HepG2 (cell line): ENCODE measurements around the gene DPM2. TPM values are rescaled to one million over a fixed set of nuclear protein-coding genes. Genes with fewer than 3 reads are reported as not detected.

Experiments used
- CENPX ChIP-seq: sonication (generic); formaldehyde crosslinking; IDR thresholded peaks from 2 replicates; pipeline ENCODE4 v1.9.0; 2021; ENCODE audit warnings: mild to moderate bottlenecking, missing genetic modification reagents, moderate library complexity
- EEA1 ChIP-seq: sonication (generic); formaldehyde crosslinking; IDR thresholded peaks from 2 replicates; pipeline ENCODE4 v1.5.1; 2020; ENCODE audit warnings: mild to moderate bottlenecking, missing genetic modification reagents, borderline replicate concordance
- FLYWCH1 ChIP-seq: sonication (generic); formaldehyde crosslinking; IDR thresholded peaks from 2 replicates; pipeline ENCODE4 v1.8.1; 2023; ENCODE audit warnings: mild to moderate bottlenecking, missing genetic modification reagents
- HIVEP1 ChIP-seq: sonication (generic); formaldehyde crosslinking; IDR thresholded peaks from 2 replicates; pipeline ENCODE4 v1.4.0; 2020; ENCODE audit warnings: mild to moderate bottlenecking, missing genetic modification reagents
- JUND ChIP-seq: sonication (generic); formaldehyde crosslinking; IDR thresholded peaks from 2 replicates; pipeline ENCODE4 v1.8.0; 2022; ENCODE audit warnings: mild to moderate bottlenecking, missing genetic modification reagents
- KDM5A ChIP-seq: fragments of 200-600 bp; sonication (generic); IDR thresholded peaks from 2 replicates; pipeline ENCODE4 v1.7.0; 2018; ENCODE audit warnings: antibody characterized with exemption, mild to moderate bottlenecking, low read length, borderline replicate concordance
- MAZ ChIP-seq, 2 experiments: sonication (generic) in 1 of 2; formaldehyde crosslinking in 1 of 2; IDR thresholded peaks; 2 replicates each; pipeline versions ENCODE4 v1.5.0 to v1.6.1; 2012 to 2020; ENCODE audit warnings: low read depth in 2 of 2, mild to moderate bottlenecking in 2 of 2, borderline replicate concordance in 1 of 2, improper control_type of control experiment in 1 of 2, low read length in 1 of 2, missing genetic modification reagents in 1 of 2, moderate library complexity in 1 of 2
- MTF1 ChIP-seq: sonication (generic); formaldehyde crosslinking; IDR thresholded peaks from 2 replicates; pipeline ENCODE4 v1.5.0; 2020; ENCODE audit warnings: missing genetic modification reagents
- NBN ChIP-seq: fragments of 450-650 bp; conservative IDR thresholded peaks from 2 replicates; pipeline ENCODE4 v1.6.1; 2017
- SETDB1 ChIP-seq: sonication (generic); formaldehyde crosslinking; IDR thresholded peaks from 2 replicates; pipeline ENCODE4 v1.5.1; 2020; ENCODE audit warnings: missing genetic modification reagents, mild to moderate bottlenecking, borderline replicate concordance
- SMAD3 ChIP-seq: sonication (generic); formaldehyde crosslinking; IDR thresholded peaks from 2 replicates; pipeline ENCODE4 v1.4.0; 2020; ENCODE audit warnings: missing genetic modification reagents
- SUZ12 ChIP-seq: fragments of 150-350 bp; IDR thresholded peaks from 2 replicates; pipeline ENCODE4 v1.6.1; 2014; ENCODE audit warnings: low read depth, low read length
- ZFYVE20 ChIP-seq: sonication (generic); formaldehyde crosslinking; IDR thresholded peaks from 2 replicates; pipeline ENCODE4 v1.8.0; 2023; ENCODE audit warnings: low read depth, mild to moderate bottlenecking, moderate library complexity, missing genetic modification reagents, borderline replicate concordance
- ZNF207 ChIP-seq: fragments of 450-650 bp; IDR thresholded peaks from 2 replicates; pipeline ENCODE4 v1.6.1; 2016; ENCODE audit warnings: antibody characterized with exemption, borderline replicate concordance
- ZNF674 ChIP-seq: sonication (generic); formaldehyde crosslinking; IDR thresholded peaks from 2 replicates; pipeline ENCODE4 v1.5.0; 2020; ENCODE audit warnings: low read depth, mild to moderate bottlenecking, missing genetic modification reagents
- ZNF75D ChIP-seq: sonication (generic); formaldehyde crosslinking; IDR thresholded peaks from 2 replicates; pipeline ENCODE4 v1.8.1; 2023; ENCODE audit warnings: missing genetic modification reagents, mild to moderate bottlenecking, borderline replicate concordance
- polyA plus RNA-seq, 8 experiments: library from polyadenylated mRNA; depleted of rRNA in 3 of 8; stranded (reverse) in 7 of 8; unstranded in 1 of 8; fragments of >200 nt; fragmentation: Illumina TruSeq in 4 of 8; extraction: Trizol in 4 of 8; gene quantifications; 2 replicates each; pipeline versions ENCODE4 v1.2.1 to v1.2.3, GENCODE V29; 2011 to 2016; ENCODE audit warnings: low read depth in 4 of 8, missing spikeins in 1 of 8, mixed read lengths in 1 of 8; ENCODE audit not compliant: insufficient read depth in 1 of 8
- total RNA-seq, 5 experiments: library from RNA; depleted of rRNA; stranded (reverse); fragments of >200 nt; fragmentation: Illumina TruSeq; extraction: Trizol; gene quantifications; 2 replicates each; pipeline ENCODE4 v1.2.3, GENCODE V29; 2016; ENCODE audit warnings: low read depth in 1 of 5
- TF ChIP-seq, protein P1 (sequence below): sonication (generic); formaldehyde crosslinking; IDR thresholded peaks from 2 replicates; pipeline ENCODE4 v1.4.0; 2020; ENCODE audit warnings: mild to moderate bottlenecking, missing genetic modification reagents
- TF ChIP-seq, protein P2 (sequence below): sonication (generic); formaldehyde crosslinking; IDR thresholded peaks from 2 replicates; pipeline ENCODE4 v1.4.0; 2020; ENCODE audit warnings: missing genetic modification reagents
- TF ChIP-seq, protein P3 (sequence below): sonication (generic); formaldehyde crosslinking; IDR thresholded peaks from 2 replicates; pipeline ENCODE4 v1.4.0; 2020; ENCODE audit warnings: missing genetic modification reagents

The DPM2 gene
- total and polyA plus RNA-seq, 2 of the 13 experiments (the other 11 are each of a cell fraction or from before 2014, with no cell fraction given): 24.8 to 35.3 TPM

DNA sequence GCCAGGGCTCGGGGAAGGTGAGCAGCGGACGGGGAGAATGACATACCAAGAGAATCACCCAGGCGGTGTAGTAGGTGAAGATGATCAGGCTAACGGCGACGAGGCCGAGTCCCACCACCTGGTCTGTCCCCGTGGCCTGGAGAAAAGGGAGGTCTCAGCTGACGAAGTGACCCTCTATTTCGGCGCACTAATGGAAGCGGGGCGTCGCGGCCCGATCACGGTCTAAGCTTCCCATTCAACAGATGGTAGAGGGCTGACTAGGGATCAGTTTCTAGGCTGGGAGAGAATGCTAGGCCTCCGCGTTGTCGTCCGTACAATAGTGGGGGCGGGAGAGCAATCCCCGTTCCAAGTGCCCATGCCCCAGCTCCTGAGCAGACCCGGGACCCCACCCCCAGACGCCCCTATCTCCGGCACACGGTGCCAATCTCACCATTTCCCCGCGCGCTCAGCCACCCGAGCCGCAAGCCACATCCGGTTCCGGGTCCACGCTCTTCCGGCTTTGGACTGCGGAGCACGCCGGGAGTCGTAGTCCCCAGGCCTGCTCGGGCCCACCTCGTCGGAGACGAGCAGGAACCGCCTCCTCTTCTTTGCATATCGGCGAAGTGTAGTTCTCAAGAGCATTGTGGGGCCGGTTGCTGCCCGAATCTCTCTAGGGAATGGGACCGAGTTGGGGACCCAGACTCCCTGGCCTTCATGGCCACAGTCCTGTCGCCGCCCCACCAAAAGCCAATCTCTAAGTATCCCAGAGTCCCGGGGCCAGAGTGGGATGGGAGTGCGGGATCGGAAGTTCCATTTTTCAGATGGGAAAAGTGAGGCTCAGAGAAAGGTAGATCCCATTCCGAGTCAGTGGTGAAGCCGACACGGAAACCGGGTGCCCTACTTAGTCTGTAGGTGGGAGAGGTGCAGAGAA, at the start of gene DPM2 (continued):
- TF ChIP-seq CENPX (CRISPR knock-in tag): no peak
- peak; percentile 56; the same call in 1 of the 2 replicates for TF ChIP-seq KDM5A
- TF ChIP-seq SUZ12: peak; percentile 63
- TF ChIP-seq ZFYVE20 (CRISPR knock-in tag): no peak
- TF ChIP-seq MAZ (IDR thresholded peaks at IDR 0.05; ENCODE audit: borderline replicate concordance, low read depth, low read length): no peak
- TF ChIP-seq MAZ (CRISPR knock-in tag; IDR thresholded peaks at IDR 0.05; ENCODE audit: low read depth): peak; percentile 23; the same call in 1 of the 2 replicates
- TF ChIP-seq SETDB1 (CRISPR knock-in tag): no peak
- TF ChIP-seq SMAD3 (CRISPR knock-in tag): no peak
- no peak for TF ChIP-seq HIVEP1 (CRISPR knock-in tag)
- TF ChIP-seq MTF1 (CRISPR knock-in tag): no peak
- no peak for TF ChIP-seq ZNF207
- no peak for TF ChIP-seq NBN
- peak; percentile 37; the same call in 1 of the 2 replicates for TF ChIP-seq EEA1 (CRISPR knock-in tag)
- TF ChIP-seq ZNF674: no peak
- TF ChIP-seq, protein P1, sequence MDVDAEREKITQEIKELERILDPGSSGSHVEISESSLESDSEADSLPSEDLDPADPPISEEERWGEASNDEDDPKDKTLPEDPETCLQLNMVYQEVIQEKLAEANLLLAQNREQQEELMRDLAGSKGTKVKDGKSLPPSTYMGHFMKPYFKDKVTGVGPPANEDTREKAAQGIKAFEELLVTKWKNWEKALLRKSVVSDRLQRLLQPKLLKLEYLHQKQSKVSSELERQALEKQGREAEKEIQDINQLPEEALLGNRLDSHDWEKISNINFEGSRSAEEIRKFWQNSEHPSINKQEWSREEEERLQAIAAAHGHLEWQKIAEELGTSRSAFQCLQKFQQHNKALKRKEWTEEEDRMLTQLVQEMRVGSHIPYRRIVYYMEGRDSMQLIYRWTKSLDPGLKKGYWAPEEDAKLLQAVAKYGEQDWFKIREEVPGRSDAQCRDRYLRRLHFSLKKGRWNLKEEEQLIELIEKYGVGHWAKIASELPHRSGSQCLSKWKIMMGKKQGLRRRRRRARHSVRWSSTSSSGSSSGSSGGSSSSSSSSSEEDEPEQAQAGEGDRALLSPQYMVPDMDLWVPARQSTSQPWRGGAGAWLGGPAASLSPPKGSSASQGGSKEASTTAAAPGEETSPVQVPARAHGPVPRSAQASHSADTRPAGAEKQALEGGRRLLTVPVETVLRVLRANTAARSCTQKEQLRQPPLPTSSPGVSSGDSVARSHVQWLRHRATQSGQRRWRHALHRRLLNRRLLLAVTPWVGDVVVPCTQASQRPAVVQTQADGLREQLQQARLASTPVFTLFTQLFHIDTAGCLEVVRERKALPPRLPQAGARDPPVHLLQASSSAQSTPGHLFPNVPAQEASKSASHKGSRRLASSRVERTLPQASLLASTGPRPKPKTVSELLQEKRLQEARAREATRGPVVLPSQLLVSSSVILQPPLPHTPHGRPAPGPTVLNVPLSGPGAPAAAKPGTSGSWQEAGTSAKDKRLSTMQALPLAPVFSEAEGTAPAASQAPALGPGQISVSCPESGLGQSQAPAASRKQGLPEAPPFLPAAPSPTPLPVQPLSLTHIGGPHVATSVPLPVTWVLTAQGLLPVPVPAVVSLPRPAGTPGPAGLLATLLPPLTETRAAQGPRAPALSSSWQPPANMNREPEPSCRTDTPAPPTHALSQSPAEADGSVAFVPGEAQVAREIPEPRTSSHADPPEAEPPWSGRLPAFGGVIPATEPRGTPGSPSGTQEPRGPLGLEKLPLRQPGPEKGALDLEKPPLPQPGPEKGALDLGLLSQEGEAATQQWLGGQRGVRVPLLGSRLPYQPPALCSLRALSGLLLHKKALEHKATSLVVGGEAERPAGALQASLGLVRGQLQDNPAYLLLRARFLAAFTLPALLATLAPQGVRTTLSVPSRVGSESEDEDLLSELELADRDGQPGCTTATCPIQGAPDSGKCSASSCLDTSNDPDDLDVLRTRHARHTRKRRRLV (CRISPR knock-in tag): 0 out of 2 replicates have a peak, but pooled peaks have one; percentile 73
- no peak for TF ChIP-seq ZNF75D (CRISPR knock-in tag)
- TF ChIP-seq JUND: no peak
- TF ChIP-seq, protein P2, sequence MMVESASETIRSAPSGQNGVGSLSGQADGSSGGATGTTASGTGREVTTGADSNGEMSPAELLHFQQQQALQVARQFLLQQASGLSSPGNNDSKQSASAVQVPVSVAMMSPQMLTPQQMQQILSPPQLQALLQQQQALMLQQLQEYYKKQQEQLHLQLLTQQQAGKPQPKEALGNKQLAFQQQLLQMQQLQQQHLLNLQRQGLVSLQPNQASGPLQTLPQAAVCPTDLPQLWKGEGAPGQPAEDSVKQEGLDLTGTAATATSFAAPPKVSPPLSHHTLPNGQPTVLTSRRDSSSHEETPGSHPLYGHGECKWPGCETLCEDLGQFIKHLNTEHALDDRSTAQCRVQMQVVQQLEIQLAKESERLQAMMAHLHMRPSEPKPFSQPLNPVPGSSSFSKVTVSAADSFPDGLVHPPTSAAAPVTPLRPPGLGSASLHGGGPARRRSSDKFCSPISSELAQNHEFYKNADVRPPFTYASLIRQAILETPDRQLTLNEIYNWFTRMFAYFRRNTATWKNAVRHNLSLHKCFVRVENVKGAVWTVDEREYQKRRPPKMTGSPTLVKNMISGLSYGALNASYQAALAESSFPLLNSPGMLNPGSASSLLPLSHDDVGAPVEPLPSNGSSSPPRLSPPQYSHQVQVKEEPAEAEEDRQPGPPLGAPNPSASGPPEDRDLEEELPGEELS (CRISPR knock-in tag): 0 out of 2 replicates have a peak, but pooled peaks have one; percentile 5
- TF ChIP-seq, protein P3, sequence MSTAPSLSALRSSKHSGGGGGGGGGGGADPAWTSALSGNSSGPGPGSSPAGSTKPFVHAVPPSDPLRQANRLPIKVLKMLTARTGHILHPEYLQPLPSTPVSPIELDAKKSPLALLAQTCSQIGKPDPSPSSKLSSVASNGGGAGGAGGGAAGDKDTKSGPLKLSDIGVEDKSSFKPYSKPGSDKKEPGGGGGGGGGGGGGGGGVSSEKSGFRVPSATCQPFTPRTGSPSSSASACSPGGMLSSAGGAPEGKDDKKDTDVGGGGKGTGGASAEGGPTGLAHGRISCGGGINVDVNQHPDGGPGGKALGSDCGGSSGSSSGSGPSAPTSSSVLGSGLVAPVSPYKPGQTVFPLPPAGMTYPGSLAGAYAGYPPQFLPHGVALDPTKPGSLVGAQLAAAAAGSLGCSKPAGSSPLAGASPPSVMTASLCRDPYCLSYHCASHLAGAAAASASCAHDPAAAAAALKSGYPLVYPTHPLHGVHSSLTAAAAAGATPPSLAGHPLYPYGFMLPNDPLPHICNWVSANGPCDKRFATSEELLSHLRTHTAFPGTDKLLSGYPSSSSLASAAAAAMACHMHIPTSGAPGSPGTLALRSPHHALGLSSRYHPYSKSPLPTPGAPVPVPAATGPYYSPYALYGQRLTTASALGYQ (CRISPR knock-in tag): no peak
- TF ChIP-seq FLYWCH1 (CRISPR knock-in tag): no peak
